HG02588 (cell line): ENCODE results near the gene CPB2.

Experiments
- ATAC-seq: cut with Tn5 transposase; IDR thresholded peaks from one replicate; pipeline ENCODE4 v1.9.1; 2021; ENCODE audit warnings: mild to moderate bottlenecking, moderate library complexity; ENCODE audit not compliant: unreplicated experiment

The CPB2 gene, protein sequence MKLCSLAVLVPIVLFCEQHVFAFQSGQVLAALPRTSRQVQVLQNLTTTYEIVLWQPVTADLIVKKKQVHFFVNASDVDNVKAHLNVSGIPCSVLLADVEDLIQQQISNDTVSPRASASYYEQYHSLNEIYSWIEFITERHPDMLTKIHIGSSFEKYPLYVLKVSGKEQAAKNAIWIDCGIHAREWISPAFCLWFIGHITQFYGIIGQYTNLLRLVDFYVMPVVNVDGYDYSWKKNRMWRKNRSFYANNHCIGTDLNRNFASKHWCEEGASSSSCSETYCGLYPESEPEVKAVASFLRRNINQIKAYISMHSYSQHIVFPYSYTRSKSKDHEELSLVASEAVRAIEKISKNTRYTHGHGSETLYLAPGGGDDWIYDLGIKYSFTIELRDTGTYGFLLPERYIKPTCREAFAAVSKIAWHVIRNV

GRCh38 chr13:46104868-46105267 lies at the start of gene CPB2:
Gene CPB2, minus strand, starts transcription at chr13:46105033. Its CDS starts 24 bp downstream, at chr13:46105009.
- ATAC-seq: no peak

- no peak for ATAC-seq
Observed at GRCh38 chr13:46154136-46154801, 49.4 kb upstream of the CPB2 start.

DNA sequence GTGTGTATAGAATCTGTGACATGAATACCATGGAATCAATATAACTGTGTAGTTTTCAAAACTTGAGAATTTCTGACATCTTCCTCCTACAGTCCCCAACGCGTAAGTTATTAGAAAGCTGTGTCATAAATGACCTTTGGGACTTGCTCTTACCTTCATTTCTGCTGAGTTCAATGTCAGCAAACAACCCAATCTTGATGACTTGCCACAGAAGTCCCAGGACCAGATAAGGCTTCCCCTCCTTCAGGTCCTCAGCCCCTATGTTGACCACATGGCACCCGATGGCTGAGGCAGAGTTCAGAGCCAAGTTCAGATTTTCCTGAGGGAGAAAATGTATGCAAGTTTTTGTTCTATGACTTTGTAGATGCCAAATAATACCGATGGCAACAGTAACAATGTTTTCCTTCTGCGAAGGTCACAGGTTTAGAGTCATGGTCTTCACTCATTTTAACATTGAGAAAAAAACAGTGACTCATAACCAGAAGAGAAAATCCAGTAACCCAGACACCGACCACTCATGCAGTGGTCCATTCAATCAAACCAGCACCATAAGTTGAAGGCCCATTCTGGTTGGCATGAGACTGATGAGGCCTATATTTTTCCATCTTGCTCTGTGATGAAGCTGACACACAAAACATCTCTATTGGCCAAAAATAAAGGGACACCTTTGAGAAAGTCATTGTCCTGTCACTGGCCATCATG lies 47.9 kb upstream of the CPB2 start:
- no peak for ATAC-seq

GRCh38 chr13:46150134-46150693 lies 45.4 kb upstream of the CPB2 start:
- no peak for ATAC-seq

DNA sequence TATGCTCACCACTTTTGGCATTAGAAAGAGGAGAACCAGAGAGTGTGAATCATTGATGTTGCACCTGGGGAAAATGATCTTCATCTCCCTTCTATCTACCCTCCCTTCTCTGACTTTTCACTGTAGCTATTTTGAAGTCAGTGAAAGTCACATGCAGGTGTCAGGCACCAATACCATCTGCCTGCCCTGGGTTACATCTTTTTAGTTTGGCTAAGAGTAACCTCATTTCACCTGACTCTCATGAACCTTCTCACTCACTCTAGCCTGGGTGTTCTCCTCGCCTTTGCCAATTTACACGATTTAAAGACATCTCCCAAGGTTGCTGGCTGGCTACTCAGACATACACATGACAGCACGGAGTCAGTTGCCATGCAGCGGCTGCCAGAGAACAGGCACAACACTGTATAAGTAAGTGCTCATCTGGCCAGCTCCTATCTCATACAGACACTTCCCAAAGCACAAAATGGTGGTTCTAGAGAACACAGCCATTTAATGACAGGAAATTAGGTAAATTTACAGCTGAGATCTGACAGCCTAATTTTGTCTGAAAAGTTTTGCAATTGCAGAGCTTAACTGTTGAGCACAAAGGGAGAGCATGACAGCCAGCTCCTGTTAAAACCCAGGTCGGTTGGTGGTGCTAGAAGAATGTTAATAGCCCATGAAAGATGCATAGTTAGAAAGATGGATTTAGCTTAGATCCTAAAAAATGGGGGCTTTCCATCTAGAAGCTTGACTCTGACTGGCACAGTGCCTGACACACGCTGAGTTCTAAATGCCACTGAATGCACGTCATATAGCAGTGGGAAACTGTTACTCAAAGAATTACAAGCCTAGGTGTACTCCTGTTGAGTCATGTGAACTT lies 44.7 kb upstream of the CPB2 start:
- no peak for ATAC-seq

GRCh38 chr13:46146898-46147297 lies 42.1 kb upstream of the CPB2 start:
- ATAC-seq: no peak

GRCh38 chr13:46145950-46146349 lies 41.1 kb upstream of the CPB2 start:
- ATAC-seq: no peak

GRCh38 chr13:46145135-46145534 lies 40.3 kb upstream of the CPB2 start:
- ATAC-seq: no peak

DNA sequence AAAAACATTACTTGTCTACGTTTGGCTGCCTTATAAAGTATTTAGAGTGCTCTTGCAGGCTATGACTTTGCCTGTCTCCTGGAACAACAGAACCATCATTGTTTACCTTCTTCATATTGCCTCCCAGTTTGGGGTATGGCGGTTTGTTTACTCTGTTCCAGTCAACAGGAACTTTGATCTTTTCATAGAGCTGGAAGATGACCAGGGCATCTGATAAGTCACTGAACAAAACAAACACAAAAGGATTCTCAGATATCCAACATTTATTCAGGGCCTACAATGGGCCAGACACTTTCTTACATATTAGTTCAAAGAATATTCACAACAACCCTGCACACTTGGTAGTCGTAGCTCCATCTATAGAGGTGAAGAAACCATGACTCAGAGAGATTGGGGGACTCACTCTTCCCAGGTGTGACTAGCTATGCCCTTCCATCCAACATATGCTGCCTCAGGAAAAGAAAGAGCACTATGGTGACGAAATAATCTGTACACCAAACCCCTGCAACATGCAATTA lies 38.4 kb upstream of the CPB2 start:
- no peak for ATAC-seq

DNA sequence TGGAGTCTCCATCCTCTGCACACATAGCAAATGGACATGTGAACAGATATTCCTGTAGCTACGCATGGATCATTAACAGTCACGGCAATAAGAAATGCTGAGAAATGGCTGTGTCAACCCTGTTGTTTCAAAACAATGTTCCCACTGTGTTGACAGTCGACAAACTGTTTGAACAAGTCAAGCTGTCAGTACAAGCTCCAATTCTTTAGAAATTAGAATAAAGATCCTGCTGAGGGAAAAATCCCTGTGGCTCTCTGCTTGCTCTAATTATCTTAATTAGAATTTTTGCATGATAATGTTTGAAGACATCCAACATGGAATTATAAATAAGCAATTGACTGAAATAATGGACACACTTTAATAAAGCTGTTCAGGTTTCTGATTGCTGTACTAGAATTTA lies 37.9 kb upstream of the CPB2 start:
- ATAC-seq: no peak

GRCh38 chr13:46140044-46140443 lies 35.2 kb upstream of the CPB2 start:
- ATAC-seq: no peak

DNA sequence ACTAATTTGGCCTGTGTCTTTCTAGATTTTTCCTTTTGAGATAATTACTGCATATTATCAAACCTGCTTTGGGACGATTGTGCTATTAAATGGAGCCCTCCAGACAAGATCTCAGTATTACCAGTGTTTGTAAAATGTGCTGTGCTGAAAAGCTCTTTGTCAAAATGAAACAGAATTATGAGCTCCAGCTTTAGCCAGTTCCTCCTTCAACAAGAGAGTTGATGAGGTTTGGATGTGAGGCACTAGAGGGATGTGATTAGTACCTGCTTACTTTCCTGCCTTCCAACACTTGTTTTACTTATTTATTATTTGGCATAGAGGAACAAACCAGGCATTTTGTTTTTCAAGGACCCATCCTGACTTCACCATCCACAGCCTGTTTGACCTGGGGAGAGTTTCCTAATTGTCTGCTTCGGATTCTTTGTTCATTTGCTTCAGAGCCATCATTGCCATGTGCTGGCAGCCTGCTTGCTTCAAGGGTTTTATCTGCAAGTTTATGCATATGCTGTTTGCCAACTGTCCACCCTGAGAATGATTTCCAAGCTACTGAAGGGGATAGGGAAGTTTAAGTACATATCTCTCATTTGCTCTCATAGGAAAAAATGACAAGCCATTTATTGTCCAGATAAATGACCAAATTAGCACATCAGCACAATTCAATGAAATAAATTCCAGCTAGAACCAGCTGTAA lies 32.9 kb upstream of the CPB2 start:
- no peak for ATAC-seq

GRCh38 chr13:46136688-46137087 lies 31.9 kb upstream of the CPB2 start:
- no peak for ATAC-seq

DNA sequence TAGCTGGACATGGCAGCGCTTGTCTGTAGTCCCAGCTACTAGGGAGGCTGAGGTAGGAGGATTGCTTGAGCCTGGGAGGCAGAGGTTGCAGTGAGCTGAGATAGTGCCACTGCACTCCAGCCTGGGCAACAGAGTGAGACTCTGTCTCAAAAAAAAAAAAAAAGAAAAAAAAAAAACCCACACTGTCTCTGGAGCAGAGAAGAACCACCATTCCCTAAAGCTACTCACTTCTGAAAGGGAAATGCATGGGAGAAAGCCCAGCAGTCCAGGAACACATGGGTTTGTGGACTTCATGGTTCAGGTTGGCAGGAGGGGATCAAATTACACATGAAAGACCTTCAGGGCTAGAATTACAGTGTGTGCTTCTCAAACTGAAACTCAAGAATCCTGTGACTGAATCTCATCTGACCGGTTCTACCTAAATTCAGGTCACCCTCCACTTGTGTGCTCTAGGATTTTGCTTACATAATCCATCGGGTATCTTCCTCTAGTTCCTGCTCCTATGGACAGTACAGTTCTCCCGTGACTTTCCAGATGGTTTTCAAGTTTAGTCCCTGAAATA lies 30.2 kb upstream of the CPB2 start:
- ATAC-seq: no peak

GRCh38 chr13:46134494-46134893 lies 29.7 kb upstream of the CPB2 start:
- no peak for ATAC-seq

- no peak for ATAC-seq
Observed at GRCh38 chr13:46132109-46132508, 27.3 kb upstream of the CPB2 start.

- no peak for ATAC-seq
Observed at GRCh38 chr13:46131705-46132104, 26.9 kb upstream of the CPB2 start.

DNA sequence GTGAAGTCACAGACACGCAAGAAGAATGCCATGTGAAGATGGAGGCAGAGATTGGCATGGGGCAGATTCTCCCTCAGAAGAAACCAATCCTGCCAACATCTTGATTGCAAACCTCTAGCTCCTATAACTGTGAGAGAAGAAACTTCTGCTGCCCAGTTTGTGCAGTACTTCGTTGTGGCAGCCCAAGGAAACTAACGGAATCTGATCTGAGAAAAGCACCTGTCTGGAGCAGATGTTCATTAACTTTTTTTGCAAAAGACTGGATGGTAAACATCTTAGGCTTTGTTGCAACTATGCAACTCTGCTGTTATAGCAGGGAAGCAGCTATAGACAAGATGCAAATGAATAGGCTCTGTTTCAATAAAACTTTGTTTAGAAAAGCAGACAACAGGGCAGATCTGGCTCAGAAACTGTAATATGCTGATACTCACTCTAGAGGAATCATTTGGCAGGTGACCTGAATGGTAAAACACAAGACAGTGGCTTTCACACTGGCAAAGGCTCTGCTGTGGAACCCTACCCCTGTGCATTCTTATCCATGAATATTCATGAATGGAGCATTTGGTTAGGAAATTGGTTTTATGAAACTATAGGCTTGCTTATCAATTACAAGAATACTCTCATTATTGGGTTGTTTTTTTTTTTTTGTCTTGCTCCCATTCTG lies 25.3 kb upstream of the CPB2 start:
- ATAC-seq: no peak

GRCh38 chr13:46129124-46129523 lies 24.3 kb upstream of the CPB2 start:
- no peak for ATAC-seq
